ENCODE data around the gene MYLK. TPM values are rescaled to one million over a fixed set of nuclear protein-coding genes. Genes with fewer than 3 reads are reported as not detected.

The MYLK gene
- polyA plus RNA-seq, 4 donors, result 131 to 221 (median 149) TPM

- no peak for DNase-seq (ENCODE audit: low read depth in 4 of 4, low spot score in 2 of 4)
Observed at GRCh38 chr3:123779655-123780231, 104.4 kb downstream of the MYLK start.

- DNase-seq (ENCODE audit: low read depth in 4 of 4, low spot score in 2 of 4), result no peak
Observed at GRCh38 chr3:123778991-123779622, 105.0 kb downstream of the MYLK start.

- no peak for DNase-seq (ENCODE audit: low read depth in 4 of 4, low spot score in 2 of 4)
Observed at GRCh38 chr3:123778525-123778924, 105.6 kb downstream of the MYLK start.

DNA sequence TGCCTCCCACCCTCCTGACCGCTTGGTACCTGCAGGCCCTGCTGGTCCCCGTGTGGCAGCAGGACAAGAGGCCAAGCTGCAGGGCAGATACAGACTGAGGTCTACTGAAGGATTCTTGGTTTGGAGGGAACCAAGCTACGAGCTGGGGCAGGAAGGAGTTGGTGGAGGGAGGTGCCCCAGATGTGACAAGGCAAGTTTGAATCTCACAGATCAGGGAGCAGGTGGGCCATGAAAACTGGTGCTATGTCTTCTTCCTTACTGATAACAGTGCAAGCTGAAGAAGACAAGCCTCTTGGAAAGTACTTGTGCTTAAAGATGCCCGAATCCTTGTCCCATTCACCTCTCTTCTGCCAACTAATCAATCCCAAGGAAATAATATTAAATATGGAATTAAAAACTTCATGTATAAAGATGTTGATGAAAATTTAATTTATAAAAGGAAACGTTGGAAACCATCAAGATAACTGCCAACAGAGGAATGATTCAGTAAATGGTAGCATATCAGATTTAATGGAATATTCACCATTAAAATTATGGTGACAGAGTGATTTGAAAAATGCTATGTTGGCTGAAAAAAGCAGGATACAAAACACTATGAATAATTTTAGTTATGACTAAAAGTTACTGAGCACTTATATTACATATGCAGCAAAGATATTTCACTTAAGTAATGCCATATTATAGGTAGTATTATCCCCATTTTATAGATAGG lies 107.9 kb downstream of the MYLK start:
- no peak for DNase-seq (ENCODE audit: low read depth in 4 of 4, low spot score in 2 of 4)

DNA sequence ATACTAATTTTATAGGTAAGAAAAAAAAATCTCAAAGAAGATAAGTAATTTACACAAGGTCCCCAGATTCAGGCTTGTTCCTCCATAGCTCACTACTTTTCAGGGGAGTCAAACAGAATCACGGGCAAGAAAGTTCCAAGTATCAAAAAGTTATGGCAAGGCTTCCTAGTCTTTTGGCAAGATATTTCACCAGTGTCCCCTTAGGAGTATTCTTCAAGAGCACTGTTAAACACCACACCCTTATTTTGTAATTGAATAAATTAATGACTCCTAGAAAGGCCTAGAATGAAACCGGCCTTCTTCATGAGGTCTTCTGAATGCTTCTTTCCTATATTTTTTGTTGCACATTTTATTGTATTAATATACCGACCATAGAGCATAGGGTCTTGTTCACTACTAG lies 109.7 kb downstream of the MYLK start:
- no peak for DNase-seq (ENCODE audit: low read depth in 4 of 4, low spot score in 2 of 4)

DNA sequence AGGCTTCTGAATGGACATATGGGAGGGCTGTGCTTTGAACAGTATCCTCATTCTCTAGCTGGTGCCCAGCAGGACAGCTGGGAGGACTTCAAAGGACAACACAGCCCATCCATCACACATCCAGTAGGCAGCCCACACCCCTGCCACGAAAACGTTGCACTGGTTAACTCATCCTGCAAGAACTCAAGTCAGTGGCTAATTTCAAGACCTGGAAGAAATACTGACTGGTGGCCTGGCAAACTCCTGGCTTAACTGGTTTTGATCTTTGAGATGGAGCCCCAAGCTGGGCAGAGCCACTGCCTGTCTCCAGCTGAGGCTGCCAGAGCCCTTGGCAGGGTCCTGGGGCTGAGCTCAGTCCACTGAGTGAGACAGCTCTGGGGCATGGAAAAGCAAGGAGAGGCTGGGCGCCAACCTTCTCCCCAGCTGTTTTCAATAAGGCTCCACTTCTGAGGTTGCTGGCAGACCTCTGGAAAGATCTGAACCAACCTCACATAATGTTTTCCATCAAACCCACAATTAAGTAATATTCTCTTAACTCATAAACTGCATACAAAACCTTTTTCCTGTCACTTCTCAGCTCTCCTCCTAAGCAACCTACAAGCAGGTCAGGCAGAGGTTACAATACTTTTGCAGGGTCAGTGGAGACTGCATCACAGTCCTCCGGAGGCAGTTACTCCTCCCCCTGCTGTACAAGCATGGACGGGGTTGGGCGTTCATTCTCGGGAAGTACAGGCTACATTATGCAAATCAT lies 110.3 kb downstream of the MYLK start:
- no peak for DNase-seq (ENCODE audit: low read depth in 4 of 4, low spot score in 2 of 4)

GRCh38 chr3:123769356-123769743 lies 114.8 kb downstream of the MYLK start:
- DNase-seq (ENCODE audit: low read depth in 4 of 4, low spot score in 2 of 4), result no peak

- DNase-seq (ENCODE audit: low read depth in 4 of 4, low spot score in 2 of 4), result no peak
Observed at GRCh38 chr3:123768480-123769355, 115.4 kb downstream of the MYLK start.

DNA sequence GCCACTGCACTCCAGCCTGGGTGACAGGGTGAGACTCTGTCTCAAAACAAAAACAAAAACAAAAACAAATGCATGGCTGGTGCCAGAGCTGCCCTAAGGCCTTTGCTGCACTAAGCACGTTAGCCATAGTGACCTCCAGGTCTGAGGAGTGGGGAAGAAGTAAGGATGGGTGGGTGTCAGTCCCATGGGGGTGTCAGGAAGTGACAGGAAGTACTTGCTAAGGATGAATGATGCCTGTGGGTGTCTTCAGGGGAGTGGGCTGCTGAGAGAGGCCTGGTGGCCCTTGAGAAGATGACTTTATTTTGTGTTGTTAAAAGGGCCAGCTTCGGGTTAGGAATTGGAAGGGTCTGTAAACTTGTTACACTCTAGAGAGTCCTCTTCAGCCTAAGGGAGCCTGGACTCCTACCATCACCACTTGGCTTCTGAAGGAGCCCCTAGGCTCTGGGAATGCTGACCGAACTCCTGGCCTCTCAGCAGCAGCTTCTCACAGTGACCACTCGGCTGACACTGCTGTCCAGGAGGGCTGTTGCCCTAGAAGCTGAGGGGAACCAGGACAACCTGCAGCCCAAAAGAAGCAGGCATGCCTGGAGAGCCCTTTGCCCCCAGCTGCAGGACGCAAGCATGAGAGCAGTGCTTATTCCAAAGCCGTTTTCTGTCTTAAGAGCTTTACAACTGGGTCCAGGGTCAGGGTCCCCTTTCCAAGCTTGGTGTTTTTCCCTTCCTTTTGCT lies 116.4 kb downstream of the MYLK start:
- no peak for DNase-seq (ENCODE audit: low read depth in 4 of 4, low spot score in 2 of 4)

- no peak for DNase-seq (ENCODE audit: low read depth in 4 of 4, low spot score in 2 of 4)
Observed at GRCh38 chr3:123767009-123767372, 117.1 kb downstream of the MYLK start.

- no peak for DNase-seq (ENCODE audit: low read depth in 4 of 4, low spot score in 2 of 4)
Observed at GRCh38 chr3:123766193-123767008, 117.7 kb downstream of the MYLK start.

DNA sequence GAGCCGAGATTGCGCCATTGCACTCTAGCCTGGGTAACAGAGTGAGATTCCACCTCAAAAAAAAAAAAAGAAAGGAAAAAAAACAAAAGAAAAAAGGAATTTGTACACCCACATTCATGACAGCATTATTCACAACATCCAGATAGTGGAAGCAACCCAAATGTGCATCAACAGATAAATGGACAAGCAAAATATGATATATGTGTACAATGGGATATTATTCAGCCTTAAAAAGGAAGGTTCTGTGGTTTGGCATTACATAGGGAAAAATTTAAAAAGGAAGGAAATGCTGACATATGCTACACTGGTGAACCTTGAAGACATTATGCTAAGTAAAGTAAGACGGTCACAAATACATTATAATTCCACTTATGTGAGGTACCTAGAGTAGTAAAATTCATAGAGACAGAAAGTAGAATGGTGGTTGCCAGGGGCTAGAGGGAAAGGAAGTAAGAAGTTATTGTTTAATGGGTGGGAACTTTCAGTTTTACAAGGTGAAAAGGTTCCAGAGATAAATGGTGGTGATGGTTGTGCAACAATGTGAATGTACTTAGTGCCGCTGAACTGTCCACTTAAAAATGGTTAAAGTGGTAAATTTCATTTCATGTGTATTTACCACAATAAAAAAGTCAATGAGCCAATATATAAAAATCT lies 118.5 kb downstream of the MYLK start:
- DNase-seq (ENCODE audit: low read depth in 4 of 4, low spot score in 2 of 4), result no peak

GRCh38 chr3:123764647-123765046 lies 119.5 kb downstream of the MYLK start:
- no peak for DNase-seq (ENCODE audit: low read depth in 4 of 4, low spot score in 2 of 4)

- DNase-seq (ENCODE audit: low read depth in 4 of 4, low spot score in 2 of 4), result no peak
Observed at GRCh38 chr3:123762805-123763204, 121.3 kb downstream of the MYLK start.

- no peak for DNase-seq (ENCODE audit: low read depth in 4 of 4, low spot score in 2 of 4)
Observed at GRCh38 chr3:123760817-123761216, 123.3 kb downstream of the MYLK start.

- no peak for DNase-seq (ENCODE audit: low read depth in 4 of 4, low spot score in 2 of 4)
Observed at GRCh38 chr3:123759871-123760270, 124.3 kb downstream of the MYLK start.

GRCh38 chr3:123759311-123759710 lies 124.8 kb downstream of the MYLK start:
- no peak for DNase-seq (ENCODE audit: low read depth in 4 of 4, low spot score in 2 of 4)

GRCh38 chr3:123758081-123758564 lies 126.0 kb downstream of the MYLK start:
- no peak for DNase-seq (ENCODE audit: low read depth in 4 of 4, low spot score in 2 of 4)

Measured in left renal cortex interstitium (tissue), 4 donors.